ENCODE results near the gene TCOF1.

Gene TCOF1

GRCh38 chr5:150352244-150353031 is 5.1 kb upstream of the TCOF1 start:
- DNase-seq = no peak

GRCh38 chr5:150353032-150353675 is 4.3 kb upstream of the TCOF1 start:
- no peak for DNase-seq

DNA sequence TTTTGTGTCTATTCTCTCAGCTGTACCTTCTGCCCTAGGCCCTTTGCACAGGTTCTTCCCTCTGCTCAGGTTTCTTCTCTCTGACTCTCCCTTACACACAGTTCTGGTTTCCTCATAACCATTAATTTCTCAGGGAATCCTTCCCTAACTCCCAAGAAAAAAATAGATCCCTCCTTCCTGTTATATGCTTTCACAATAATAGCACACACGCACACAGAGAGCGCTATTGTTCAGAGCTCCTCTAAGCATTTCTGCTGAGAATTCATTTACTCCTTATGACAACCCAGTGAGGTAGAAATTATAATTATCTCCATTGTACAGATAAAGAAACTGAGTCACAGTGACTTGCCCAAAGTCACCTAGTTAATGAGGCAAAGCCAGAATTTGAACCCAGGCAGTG is 1.7 kb upstream of the TCOF1 start:
- DNase-seq = no peak

DNA sequence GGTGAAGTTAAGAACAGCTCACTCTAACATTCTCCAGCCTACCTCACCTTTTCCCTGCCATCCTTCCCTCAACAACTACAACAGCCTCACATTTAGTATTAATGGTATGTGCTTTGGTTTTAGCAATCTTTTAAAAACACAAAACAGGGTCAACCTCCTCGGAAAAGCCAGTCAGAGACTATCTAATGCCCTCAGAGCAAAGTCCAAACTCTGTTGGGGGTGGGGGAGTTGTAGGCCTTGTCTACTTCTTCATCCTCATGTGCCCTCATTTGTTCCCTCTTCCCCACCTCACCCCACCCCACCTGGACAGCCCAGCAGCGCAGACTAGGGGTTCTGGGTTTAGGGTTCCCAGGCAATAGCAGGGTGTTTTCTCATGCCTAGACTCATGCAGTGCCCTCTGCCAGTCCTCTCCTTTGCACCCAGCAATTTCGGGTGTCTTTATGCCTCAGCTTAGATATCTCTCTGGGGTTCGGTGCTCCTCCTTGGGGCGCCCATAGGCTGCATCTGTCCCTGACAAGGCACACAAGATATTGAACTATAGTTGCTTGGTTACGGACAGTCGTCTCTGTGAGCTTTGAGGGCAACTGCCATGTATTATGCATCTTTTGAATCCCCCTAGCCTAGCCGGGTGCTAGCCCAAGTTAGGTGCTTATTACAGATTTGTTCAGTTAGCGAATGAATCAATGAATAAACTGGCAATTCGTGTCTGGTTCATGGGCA is 762 bp upstream of the TCOF1 start:
- DNase-seq = no peak

DNA sequence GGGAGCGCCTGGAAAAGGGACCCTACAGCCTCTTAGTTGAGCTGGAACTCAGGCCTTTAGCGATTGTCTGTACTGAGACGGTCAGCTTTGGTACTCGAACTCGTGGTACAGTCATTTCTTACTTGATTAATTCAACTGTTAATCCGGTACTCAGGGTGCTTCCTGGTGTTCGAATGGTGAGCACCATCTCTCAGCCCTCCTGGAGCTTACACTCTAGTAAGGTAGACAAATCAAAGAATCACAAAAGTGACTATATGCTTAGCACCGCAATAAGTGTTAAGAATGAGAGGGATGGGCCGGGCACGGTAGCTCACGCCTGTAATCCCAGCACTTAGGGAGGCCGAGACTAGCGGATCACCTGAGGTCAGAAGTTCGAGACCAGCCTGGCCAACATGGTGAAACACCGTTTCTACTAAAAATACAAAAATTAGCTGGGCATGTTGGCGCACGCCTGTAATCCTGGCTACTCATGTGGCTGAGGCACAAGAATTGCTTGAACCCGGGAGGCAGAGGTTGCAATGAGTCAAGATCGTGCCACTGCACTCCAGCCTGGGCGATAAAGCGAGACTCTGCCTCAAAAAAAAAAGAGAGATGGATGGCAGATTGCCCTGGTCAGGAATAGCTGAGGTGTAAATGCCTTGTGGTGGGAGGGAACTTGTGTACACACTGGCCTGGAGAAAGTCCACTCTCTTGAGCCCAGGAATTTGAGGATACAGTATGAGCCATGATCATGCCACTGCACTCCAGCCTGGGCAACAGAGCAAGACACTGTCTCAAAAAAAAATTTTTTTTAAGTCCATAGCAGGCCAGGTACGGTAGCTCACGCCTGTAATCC is 981 bp downstream of the TCOF1 start:
- DNase-seq = no peak

DNA sequence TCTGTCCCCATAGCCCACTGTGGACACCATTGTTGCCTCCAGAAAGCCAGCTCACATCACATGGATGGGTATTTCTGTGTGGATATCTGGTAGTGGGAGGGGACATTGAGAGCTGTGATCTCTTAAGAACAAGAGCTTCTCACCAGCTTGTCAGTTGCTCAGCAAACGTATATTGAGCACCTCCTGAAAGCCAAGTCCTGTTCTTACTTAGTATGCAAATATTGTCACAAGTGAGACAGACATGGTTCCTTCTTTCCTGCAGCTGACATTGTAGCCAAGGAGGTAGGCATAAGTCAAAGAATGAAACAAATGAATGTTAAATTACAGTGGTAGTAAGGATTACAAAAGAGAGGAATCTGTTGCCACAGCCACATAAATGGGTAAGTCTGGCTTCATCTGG is 3.8 kb downstream of the TCOF1 start:
- DNase-seq = no peak

DNA sequence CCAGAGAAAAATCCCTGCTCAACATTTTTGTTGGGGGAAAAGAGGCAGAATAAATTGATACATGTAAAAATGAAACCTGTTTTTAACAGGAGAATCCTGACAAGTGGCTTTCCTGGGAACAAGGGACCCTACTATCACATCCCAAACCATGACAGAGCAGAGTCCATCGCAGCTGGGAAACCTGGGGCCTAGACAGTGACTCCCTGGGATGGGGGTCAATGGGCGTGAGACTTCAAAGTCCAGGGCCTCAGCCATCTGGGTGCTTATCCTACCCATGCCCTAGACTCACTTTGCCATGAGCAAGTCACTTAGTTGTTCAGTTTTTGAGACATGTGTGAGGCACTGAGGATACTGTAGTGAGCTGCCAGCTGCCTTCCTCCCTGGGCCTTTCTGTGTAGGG is 5.7 kb downstream of the TCOF1 start:
- no peak for DNase-seq

- DNase-seq = no peak
These were observed 6.5 kb downstream of the TCOF1 start for GRCh38 chr5:150364004-150364403.

GRCh38 chr5:150368526-150368925 is 11.0 kb downstream of the TCOF1 start:
- DNase-seq = no peak

DNA sequence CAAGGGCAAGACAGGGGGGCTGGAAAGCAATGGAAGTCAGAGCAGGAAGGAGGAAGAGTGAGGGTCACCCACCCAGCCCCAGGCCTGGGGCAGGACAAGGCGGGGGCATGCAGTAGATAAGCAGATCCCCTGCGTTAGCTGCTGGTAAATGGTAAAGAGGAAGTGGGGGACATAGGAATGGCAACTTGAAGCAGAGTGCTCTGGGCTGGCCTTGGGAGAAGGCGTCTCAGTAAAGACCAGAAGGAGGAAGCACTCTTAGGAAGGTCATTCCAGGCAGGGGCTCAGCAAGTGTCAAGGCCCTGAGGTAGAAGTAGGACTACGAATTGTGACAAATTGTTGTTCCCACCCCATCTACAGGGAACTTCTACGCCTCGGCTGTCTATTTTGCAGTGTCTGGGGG is 15.1 kb downstream of the TCOF1 start:
- DNase-seq = no peak

- DNase-seq = no peak
These were observed 17.2 kb downstream of the TCOF1 start for GRCh38 chr5:150374651-150375050.

GRCh38 chr5:150376799-150377771 is 19.6 kb downstream of the TCOF1 start:
- DNase-seq = no peak

DNA sequence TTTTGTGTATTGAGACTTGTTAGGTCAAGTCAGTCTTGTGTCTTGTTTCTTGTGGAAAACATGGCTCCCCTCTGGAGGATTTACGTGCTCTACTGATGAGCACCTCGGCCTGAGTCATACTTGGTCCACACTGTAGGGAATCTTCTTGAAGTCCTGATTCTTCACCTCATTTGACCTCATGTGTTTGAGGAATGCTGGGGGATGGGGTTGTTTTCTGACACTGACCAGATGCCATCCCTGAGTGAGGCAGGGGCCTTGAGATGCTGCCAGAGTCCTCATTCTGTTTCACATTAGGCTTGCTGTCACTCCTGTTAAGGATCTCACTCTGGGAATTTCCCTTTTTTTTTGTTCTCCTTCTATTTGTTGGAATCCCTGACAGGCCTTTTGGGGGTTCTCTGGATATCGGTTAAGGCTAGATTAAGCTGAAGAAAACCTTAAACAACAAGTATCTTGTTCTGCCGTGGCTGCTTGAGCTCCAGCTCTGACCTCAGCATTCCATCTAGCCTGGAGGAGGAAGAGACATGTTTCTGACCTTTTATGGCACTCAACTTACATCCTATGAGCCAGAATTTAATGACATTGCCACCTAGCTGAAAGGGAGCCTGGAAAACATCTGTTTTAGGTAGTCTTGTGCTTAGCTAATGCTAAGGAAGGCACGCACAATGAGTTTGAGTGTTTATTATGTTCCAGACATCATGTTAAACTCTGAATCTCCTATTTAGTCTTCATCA is 20.6 kb downstream of the TCOF1 start:
- DNase-seq = no peak

GRCh38 chr5:150384701-150385100 is 27.2 kb downstream of the TCOF1 start:
- no peak for DNase-seq

DNA sequence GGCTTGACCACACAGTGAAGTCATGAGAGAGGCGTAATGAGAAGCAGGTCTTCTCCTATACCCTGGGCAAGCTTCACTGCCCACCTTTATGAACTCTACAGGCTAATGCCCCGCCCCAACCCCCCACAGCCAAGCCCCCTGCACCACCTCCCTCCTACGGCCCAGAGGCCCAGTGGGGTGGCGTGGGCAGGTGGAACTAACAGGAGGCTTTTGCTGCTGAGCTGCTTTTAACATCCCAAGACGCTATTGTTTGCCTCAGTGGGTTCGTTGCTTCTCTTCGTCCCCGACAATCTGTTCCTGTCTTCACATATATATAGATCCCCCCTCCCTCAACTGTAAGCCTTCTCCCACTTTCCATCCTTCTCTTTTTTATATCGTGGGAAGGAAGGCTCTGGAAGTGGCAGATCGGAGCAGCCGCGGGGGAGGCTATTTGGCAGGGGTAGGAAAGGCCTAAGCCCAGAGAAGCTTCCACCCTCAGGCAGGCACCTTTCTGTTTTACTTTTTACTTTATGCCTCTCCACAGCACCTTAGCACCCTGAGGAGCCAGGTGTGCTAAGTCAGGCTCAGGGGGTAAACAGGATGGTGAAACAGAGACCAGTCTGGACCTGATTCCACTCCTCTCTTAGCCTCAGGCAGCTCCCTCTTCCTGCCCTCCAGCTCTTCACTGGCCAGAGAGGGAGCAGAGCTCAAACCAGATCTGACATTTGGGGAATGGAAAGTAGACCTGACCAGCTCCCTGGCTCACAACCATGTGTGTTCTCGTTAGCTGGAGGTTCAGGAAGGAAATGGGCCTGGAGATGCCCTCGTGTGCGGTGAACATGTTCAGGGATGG is 28.7 kb downstream of the TCOF1 start:
- no peak for DNase-seq

DNA sequence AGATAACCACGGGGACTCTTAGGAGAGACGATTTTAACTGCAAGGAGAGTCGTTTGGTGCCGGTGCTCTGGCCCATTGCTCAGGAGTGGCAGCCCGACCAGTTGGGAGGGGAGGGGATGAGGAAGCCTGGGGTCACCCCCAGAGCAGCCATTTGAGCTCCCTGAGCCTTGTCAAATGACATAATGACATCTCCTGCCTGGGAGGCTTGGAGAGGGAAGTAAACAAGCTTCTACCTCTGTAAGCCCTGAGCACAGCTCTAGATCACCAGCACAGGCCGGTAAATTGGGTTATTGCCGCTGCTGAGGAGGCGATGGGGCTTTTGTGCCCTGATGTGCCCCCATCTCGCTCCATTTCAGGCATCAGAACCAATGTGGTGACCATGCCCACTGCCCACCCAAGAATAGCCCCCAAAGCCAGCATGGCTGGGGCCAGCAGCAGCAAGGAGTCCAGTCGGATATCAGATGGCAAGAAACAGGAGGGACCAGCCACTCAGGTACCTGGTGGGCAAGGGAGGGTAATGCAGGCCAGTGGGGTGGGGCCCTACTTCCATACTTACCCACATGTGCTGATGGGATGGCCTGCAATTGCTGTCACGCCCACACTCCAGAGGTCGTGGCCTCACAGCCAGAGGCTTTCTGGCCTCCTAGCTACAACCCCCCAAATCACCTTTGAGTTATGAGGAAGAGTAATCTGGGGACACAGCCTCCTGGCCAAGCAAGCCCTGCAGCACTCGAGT is 32.2 kb downstream of the TCOF1 start:
- DNase-seq = no peak

DNA sequence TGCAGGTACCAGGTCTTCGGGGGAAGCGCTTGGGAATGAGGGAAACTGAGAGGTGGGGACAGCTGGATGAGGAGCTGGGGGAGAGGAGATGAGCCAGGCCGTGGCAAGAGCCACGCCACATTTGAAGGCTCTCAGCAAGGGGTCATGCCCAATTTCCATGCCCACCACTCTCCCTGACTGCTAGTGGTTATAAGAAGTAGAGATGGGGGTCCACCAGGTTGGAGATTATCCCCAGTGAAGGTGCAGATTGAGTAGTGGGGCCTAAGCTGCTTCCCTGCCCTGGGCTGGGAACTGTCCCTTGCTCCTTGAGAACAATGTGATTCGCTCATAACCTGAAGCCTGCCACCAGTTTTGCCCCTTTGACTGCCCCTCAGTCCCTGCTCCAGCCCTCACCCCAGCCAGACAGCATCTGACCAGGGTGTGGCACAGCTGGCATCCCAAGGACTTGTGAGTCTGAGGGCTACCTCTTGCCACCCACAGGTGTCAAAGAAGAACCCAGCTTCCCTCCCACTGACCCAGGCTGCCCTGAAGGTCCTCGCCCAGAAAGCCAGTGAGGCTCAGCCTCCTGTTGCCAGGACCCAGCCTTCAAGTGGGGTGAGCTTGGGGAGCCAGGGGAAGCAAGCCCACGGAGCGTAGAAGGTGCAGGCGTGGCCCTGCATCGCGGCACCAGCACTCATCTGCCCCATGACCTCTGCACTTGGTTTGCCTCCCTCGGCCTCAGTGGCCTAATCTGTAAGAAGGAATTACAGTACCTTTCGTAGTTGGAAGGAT is 33.8 kb downstream of the TCOF1 start:
- DNase-seq = no peak

GRCh38 chr5:150391986-150392385 is 34.5 kb downstream of the TCOF1 start:
- DNase-seq = no peak

GRCh38 chr5:150392680-150393079 is 35.2 kb downstream of the TCOF1 start:
- no peak for DNase-seq
